HG02938 (cell line): ENCODE measurements around the gene RHBDL3.

Experiments
- ATAC-seq: cut with Tn5 transposase; IDR thresholded peaks from one replicate; pipeline ENCODE4 v1.9.1; 2021; ENCODE audit warnings: mild to moderate bottlenecking, moderate library complexity; ENCODE audit not compliant: unreplicated experiment

Gene RHBDL3

DNA sequence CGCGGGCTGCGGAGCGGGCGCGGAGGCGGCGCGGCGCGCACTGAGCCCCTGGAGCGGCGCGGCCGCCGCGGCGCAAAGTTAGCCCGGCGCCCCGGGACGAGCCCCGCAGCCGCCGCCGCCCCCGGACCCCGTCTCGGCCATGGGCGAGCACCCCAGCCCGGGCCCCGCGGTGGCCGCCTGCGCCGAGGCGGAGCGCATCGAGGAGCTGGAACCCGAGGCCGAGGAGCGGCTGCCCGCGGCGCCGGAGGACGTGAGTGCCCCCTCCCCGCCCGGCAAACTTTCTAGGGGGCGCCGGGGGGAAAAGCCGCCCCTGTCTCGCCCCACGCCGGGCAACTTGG lies 388 bp downstream of the RHBDL3 start:
- ATAC-seq, result no peak

DNA sequence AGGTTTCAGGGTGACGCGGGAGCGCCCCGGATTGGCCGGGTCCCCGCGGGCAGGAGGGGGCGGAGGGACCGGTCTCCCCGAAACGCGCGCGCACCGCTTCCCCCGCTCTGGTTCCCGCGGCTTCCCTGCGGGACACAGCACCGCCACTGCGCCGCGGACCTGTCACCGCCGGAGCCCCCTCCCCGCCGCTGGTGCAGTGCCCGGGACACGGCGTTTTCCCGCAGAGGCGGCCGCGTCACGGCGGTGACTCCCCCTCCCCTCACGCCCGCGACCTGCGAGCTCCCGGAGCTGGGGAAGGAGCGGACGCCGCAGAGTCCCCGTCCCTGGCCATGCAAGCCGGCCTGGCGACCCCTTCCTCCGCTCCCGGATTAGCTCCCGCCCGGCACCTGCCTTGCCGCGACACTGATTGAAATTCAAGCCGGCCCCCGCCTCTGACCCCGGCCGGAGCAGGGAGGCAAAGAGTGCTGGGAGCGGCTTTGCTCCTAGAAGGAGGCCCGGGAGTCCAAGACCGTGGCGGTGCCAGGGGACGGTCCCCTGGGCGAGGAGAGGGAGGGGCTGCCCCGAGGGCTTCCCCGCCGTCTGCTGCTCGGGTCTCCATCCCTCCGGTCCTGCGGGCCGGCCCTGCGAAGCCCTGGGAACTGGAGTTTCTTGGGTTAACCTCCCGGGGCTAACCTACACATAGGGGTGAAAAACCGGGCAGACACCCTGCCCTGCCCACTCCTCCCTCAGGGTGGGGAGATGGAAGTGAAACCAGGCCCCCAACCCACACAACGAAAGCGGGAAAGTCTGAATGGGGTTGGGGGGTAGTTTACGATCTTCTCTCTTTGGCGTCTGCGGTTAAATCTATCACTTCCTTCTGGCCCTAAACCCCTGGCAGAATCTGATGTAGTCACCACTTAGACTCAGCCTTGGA lies 1.0 kb downstream of the RHBDL3 start:
- no peak for ATAC-seq

DNA sequence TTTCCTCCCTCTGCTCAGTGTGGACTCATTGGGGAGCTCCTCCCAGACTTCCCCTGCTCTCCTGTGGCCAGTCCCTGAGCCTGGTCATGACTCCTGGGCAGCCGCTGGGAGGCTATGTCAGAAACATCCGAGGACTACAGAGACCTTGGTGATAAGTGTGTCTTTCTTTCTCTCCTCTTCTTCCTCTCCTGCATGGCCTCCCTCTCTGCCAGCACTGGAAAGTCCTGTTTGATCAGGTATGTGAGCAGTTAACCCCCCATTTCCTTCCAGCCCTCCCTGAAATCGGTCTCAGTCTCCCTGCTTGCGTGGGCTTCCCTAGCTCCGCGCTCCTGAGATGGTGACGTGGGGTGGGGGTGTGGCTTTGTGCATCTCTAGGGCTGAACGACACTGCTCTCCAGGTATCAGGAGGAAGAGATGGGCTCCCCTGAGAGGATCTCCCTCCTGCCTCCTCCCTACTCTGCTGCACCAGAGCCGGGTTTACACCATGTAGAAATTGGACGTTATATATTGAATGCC lies 2.1 kb downstream of the RHBDL3 start:
- no peak for ATAC-seq

DNA sequence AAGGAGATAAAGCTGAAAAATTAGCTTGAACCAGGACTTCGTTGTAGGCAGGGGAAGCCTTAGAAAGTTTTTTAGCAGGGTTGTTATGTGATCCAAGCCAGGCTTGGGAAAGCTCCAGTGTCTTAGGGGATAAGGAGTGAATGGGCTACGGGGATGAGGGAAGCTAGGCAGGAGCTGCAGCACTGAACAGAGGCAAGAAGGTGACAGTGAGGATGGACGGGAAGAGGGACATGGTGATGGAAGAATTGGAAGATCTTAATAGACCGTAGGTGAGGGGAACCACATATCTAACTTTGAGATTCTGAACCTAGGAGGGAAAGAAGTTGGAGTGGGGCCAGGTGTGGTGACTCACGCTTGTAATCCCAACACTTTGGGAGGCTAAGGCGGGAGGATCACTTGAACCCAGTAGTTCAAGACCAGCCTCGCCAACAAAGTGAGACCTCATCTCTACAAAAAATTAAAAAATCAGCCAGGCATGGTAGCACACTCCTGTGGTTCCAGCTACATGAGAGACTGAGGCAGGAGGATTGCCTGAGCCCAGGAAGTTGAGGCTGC lies 3.2 kb downstream of the RHBDL3 start:
- no peak for ATAC-seq

DNA sequence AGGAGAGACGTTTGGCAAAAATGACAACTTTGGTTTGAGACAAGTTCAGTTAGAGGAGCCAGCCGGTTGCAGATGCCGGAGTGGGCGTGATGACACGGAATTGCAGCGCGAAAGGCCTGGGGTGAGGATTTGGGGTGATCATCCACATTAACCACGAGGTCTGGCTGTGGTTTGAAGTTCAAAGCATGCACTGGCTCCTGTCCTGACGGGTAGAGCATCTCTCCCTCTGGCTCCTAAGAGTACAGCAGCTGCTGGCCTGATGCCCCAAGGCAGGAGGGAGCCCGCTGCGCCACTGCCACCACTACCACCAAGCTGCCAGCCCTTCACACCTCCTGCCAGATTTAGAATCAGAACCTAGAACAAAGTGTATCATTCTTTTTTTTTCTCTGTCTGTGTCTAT lies 3.7 kb downstream of the RHBDL3 start:
- ATAC-seq, result no peak

DNA sequence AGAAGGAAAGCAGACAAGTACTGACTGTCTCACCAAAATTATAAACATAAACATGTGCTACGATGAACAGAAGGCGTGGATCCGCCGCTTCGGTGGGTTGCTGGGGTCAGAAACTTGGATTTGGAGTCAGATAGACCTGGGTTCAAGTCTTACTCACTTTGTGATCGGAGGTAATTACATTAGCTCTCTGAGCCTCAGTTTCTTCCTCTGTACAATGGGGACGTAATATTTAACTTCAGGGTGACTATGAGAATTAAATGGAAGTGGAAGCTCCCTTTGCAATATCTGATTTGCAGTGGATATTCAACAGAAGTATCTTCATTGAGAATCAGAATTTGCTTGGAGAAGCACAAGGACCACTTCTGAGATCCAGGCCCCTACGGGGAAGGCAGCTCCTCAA lies 6.2 kb downstream of the RHBDL3 start:
- no peak for ATAC-seq

DNA sequence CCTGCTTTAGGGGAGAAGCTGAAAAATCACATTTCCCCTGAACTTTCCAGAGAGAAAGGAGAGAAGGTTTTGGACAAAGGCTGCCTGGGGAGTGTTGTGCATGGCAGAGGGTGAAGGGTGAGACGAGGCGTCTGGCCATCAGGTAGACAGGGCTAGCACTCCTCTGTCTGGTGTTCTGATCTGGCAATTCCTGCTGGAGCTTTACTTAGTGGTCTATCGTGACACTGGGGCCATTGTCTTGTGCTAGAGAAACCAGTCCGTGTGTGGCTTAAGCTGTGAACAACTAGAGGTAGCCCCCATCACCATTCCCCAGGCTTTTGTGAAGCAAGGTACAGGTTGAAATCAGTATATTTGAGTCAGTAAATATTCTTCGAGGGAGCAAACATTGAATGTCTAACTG lies 8.5 kb downstream of the RHBDL3 start:
- ATAC-seq, result no peak

DNA sequence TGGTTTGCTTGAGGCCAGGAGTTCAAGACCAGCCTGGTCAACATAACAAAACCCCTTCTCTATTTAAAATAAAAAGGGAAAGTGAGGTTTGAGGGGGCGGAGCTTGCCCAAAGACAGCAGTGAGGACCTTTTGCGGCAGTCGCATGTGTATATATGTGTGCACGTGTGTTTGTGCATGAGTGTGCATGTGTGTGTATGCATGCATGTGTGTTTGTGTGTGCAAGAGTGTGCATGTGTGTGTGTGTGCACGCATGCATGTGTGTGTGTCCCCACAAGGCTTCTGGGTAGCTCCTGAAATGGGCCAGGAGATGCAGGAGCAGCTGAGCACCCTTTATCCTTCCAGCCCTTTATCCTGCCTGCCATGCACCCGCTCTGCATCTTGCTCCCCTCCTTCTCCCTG lies 9.0 kb downstream of the RHBDL3 start:
- ATAC-seq, result no peak

DNA sequence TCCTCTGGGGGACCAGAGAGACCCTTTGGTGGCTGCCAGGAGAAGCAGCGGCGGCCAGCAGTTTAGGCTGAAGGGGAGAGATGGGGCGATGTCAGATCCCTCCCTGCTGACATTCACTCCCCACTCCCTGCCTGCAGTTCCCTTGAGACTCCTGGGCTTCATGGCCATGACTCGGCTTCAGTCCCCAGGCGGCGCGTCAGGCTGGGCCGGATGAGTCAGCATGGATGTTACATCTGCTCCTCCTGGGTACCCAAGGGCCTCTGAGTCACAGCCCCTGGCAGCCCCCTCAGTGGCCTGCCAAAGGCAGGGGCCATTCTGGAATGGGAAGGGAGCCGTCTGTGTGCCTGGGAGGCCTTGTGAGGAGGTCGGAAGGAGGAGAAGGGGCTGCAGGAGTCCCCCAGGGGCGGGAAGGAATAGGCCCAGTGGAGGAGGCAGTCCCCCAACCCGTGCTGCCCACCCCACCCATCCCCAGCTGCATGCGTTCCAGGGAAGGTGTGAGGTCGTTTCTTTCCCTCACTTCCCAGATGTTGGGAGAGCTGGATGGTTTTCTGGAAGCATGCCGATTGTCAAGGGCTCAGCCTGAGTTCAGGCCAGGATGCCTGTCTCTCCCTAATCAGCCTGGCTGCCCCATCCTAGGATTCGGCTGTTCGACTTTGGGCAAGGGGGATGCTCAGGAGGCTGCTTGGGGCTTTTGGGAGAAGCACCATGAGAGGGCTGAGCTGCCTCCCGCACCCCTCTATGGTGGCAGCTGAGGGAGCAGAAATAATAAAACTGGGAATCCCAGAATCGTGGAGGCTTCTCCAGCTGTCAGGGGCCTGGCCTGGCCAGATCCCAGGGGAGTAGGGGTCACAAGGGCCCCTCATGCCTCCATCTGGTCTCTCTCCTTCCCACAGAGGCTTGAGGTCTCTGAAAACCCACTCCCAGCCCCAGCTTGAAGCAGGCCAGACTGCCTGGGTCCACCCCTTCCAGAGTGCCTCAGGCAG lies 9.7 kb downstream of the RHBDL3 start:
- ATAC-seq, result no peak

DNA sequence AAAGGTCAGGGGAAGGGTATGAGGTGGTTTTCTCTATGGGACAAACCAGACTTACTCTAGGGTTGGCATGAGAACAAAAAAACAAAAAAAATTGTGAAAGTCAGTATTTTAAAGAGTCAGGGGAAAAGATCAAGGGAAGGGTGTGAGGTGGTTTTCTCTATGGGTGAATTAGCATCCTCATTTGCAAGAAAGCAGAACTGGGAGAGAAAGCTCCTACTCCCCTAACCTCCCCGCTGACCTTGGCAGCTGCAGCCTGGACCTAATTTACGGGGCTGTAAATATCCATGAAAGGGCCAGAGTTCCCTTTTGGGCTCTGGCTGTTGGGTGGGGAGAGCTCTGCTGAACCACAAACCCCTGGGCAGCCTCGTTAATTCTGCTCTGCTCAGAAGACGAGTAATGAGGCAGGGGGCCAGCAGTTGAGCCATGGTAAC lies 10.6 kb downstream of the RHBDL3 start:
- no peak for ATAC-seq

DNA sequence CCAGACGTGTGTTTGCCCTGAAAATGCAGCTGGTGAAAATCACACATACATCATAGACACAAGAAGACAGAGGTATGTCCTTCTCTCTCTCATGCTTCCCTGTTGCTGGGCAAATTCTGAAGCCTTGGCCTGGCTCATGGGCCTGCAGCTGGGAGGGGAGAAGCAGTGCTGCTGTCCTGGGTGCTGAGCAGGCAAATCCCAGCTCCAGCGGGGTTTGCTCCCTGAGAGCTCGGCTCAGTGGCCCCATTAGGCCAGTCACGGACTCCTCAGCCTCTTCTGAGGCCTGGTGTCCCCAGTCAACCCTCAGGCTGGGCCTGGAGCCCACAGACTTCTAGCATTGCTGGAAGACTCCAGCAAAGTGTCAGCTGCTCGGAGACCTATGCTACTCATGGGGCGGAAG lies 11.7 kb downstream of the RHBDL3 start:
- no peak for ATAC-seq

DNA sequence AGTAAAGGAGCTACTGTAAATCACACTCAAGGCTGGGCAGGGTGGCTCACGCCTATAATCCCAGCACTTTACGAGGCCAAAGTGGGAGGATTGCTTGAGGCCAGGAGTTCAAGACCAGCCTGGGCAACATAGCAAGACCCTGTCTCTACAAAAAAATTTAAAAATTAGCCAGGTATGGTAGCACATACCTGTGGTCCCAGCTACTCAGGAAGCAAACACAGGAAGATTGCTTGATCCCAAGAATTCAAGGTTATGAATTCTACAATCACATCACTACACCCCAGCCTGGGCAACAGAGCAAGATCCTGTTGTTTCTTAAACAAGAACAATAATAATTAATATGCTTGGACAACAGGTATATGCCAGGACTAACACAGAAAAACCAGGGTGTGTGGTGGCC lies 13.2 kb downstream of the RHBDL3 start:
- ATAC-seq, result no peak

DNA sequence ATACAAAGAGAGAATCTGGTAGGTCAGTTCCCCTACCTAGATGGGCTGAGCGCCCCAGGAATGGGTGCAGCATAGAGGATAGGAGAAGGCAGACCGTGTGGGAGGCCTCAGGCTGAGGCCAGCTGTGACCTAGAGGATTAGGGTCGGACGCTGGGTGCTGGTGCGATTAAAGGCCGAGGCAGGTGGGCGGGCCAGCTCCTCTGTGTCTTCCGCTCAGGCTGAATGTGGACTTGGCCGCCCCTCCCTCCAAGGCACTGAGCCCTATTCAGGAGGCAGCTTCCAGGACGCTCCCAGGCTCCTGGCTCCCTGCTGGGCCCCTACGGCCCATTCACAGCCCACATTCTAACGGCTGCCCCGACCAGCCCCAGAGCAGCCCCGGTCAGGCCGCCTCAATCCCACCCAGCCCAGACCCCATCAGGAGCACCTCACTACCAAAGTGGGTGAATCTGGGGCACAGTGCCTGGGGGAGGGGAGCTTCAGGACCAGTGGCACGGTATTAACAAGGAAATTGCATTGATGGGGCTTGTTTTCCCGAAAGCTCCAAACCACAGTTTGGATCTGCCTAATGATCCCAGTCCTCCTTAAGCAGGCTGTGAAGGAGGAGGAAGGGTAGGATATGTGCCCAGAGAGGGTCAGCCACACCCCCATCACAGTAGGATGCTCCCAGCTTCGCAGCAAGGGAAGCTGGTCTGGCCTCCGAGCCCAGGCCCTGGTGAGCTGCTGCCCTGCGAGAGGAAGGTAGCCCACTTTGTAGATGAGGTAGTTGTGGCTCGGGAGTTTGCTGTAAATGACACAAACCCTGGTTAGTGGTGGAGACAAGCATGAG lies 14.5 kb downstream of the RHBDL3 start:
- ATAC-seq, result no peak

DNA sequence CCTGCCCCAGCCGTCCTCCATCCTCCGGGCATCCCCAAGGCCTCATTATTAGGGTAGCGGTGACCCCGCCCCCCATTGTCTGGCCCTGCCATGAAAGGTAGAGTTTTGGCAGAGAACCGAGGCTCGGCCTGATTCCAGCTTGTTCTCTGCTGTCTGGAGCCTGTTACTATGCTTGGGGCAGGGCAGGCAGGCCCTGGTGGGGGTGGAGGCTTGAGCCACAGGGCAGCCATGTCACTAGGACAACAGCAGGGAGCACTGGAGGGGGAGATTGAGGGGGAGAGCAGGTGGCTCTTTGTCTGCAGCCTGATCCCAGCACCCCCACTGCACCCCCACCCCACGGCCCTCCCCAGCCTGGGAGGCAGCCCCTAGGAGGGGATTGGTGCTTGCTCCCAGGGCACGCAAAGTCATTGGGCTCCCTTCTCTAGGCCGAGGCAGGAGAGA lies 15.4 kb downstream of the RHBDL3 start:
- ATAC-seq, result no peak

DNA sequence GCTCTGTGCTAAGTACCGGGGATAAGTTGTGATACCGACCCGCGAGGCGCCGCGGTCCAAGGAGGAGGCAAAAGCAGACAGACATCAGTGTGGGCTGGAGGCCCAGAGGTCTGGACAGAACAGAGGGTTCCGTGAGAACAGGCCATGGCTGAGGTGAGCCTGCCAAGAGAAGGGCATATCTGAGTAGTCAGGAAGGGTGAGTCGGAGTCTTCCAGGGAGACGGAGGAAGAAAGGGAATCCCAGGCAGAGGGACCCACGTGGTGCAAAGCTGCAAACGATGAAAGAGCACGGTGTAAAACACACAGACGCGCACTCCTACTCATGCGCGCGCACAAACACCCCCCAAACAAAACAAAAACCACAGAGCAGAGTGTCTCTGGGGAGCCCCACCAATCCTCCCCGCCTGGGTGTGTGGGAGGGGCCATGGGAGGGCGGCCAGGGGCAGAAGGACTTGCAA lies 18.1 kb downstream of the RHBDL3 start:
- no peak for ATAC-seq

DNA sequence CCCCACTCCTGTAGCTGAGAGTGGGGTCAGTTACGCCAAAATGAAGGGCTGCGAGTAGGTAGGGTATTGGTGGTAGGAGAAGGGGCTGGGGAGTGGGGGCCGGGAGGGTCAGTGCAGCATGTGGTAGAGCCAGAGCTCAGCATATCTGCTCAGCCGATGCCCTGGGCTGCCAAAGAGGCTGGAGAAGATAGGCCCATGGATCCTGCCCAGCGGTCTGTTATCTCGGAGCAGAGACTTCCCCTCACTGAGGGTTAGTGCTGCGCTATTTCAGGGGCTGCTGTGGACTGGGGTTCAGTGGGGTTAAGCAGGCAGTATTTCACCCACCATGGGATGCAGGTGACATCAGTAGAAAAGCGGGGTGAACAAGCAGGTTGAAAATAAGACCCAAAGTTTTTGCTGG lies 19.7 kb downstream of the RHBDL3 start:
- no peak for ATAC-seq

DNA sequence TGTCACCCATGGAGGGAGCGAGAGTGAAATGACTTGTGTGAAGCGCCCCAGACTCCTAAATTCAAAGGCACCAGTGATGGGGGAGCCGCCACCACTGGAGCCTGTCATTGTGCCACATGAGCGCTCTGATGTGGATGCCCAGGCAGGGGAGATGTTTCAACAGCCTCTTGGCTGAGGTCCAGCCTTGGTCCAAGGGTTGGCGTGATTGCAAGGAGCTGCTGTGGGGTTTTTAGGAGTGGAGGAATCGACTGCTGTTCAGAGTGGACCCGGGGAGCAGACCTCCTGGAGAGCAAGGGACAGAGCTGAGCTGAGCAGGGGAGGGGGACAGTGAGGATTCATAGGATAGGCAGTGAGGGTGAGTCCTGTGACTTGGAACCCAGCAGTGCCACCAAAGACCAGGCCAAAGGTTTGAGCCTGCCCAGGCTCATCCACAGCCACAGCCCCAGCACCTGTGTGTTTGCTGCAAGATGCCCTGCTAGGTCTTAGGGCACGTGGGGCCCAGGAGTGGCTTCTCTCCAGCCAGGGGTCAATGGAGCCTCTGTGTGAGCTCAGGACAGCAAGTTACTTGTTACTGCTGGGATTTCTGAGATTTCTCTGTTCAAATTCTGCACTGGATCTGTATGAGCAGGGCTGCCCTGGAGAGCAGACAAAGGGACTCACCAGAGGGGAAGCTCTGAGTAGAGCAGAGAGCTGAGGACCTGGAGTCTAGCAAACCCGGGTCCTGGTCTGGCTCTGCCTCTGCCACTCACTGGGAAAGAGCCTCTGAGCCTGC lies 20.3 kb downstream of the RHBDL3 start:
- no peak for ATAC-seq

DNA sequence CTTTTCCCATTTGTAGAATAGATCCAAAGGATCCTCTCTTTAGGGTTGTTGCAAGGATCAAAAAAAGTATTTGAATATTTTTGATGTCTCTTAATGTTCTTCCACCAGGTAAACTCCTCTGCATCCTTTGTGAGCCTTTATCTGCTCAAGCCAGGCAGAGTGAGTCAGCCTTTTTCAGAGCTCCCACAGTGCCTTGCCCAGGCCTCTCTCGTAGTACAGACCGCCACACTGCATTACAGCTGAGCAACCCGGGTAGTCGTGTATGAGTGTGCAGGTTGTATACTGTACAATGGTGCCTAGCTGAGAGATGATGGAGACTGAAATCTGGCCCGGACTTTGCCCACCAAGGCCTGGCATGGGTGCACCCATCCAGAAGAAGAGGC lies 20.9 kb downstream of the RHBDL3 start:
- no peak for ATAC-seq

DNA sequence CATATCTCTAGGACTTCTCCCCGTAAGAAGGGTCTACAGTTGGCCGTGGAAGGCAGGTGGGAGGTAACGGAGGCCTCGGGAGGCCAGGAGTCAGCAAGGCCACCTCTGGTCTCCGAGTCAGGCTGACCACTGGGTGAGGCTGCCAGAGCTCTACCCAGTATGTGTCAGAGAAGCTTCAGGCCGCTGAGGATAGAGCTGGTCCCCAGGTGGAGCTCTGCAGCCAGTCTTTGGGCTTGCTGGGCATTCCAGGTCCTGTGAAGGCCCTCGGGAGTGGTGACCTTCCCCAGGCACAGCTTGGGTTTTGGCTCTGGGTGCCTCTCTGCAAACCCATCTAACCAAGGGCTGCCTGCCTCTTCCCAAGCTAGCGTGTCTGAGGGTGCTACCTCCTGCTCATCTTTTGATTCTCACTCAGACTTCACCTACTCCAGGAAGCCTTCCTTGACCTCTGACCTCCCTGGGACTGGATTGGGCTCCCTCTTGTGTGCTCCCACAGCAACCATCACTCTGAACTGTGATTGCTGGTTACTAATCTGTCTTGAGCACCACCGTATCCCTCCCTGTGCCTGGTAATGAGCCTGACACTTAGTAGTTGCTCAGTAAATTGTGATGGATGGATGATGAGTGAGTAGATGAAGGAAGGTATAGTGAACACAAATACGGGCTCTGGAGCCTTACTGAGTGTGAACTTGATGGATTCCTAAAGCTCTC lies 22.3 kb downstream of the RHBDL3 start:
- no peak for ATAC-seq
